Retinal pigment epithelial cell (primary cell): ENCODE measurements around the gene REV1.

ENCODE experiments used
- DNase-seq: peaks from one replicate; pipeline ENCODE4 v3.0.0-alpha.2; 2010; ENCODE audit warnings: low read depth
- H3K4me3 ChIP-seq: 2 replicates; pipeline ENCODE4 v1.5.1; 2011; ENCODE audit warnings: mild to moderate bottlenecking, low read length, control low read depth, moderate library complexity
- TF ChIP-seq, protein P1 (sequence below): conservative IDR thresholded peaks from 2 replicates; pipeline ENCODE4 v1.5.1; 2011; ENCODE audit warnings: low read depth, low read length, control low read depth, inconsistent platforms

The REV1 gene

GRCh38 chr2:99420751-99421299, 69.0 kb downstream of the REV1 start:
- no peak overlapping the region for H3K4me3 ChIP-seq
- peak; percentile 27 for DNase-seq
- TF ChIP-seq, protein P1, sequence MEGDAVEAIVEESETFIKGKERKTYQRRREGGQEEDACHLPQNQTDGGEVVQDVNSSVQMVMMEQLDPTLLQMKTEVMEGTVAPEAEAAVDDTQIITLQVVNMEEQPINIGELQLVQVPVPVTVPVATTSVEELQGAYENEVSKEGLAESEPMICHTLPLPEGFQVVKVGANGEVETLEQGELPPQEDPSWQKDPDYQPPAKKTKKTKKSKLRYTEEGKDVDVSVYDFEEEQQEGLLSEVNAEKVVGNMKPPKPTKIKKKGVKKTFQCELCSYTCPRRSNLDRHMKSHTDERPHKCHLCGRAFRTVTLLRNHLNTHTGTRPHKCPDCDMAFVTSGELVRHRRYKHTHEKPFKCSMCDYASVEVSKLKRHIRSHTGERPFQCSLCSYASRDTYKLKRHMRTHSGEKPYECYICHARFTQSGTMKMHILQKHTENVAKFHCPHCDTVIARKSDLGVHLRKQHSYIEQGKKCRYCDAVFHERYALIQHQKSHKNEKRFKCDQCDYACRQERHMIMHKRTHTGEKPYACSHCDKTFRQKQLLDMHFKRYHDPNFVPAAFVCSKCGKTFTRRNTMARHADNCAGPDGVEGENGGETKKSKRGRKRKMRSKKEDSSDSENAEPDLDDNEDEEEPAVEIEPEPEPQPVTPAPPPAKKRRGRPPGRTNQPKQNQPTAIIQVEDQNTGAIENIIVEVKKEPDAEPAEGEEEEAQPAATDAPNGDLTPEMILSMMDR: no peak

GRCh38 chr2:99420031-99420430, 69.8 kb downstream of the REV1 start:
- H3K4me3 ChIP-seq: no peak overlapping the region
- DNase-seq: peak; percentile 19
- TF ChIP-seq, protein P1: no peak

DNA sequence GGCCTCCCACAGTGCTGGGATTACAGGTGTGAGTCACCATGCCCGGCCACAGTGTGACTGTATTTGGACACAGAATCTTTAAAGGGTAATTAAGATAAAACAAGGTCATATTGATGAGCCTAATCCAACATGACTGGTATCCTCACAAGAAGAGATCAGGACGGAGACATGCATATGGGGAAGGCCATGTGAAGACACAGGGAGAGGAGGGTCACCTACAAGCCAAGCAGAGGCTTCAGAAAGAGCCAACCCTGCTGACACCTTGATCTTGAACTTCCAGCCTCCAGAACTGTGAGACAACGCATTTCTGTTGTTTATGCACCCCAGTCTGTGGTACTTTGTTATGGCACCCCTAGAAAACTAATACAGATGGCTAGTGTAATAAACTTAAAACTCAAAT, 72.4 kb downstream of the REV1 start:
- H3K4me3 ChIP-seq: no peak overlapping the region

GRCh38 chr2:99414566-99414965, 75.3 kb downstream of the REV1 start:
- H3K4me3 ChIP-seq: no peak overlapping the region
- TF ChIP-seq, protein P1: no peak
- no peak for DNase-seq

More for the DNA sequence above, 72.4 kb downstream of the REV1 start:
- no peak for DNase-seq
- TF ChIP-seq, protein P1: no peak

GRCh38 chr2:99410276-99410675, 79.5 kb downstream of the REV1 start:
- no peak overlapping the region for H3K4me3 ChIP-seq
- TF ChIP-seq, protein P1: no peak
- no peak for DNase-seq

GRCh38 chr2:99406137-99406536, 83.7 kb downstream of the REV1 start:
- H3K4me3 ChIP-seq: no peak overlapping the region
- no peak for DNase-seq
- TF ChIP-seq, protein P1: no peak

- no peak overlapping the region for H3K4me3 ChIP-seq
- DNase-seq: no peak
- TF ChIP-seq, protein P1: no peak
Measured at GRCh38 chr2:99404797-99405669, 84.8 kb downstream of the REV1 start.
